GM19463 (cell line): Measurements from ENCODE around the gene GPRIN3.
A peak's percentile ranks its signal among the peaks of the same experiment; 100 is the strongest.
"Not testable (repeated sequence)": the region's sequence is repeated elsewhere in the genome, so short reads cannot be mapped to it uniquely, and the experiment has no call there.

Experiments used
- ATAC-seq: cut with Tn5 transposase; IDR thresholded peaks from one replicate; pipeline ENCODE4 v1.9.1; 2021; ENCODE audit warnings: mild to moderate bottlenecking, moderate library complexity; ENCODE audit not compliant: unreplicated experiment

Gene GPRIN3

GRCh38 chr4:89314291-89314690, 6.7 kb upstream of the GPRIN3 start:
- no peak for ATAC-seq

GRCh38 chr4:89312066-89312465, 4.5 kb upstream of the GPRIN3 start:
- ATAC-seq = no peak

- no peak for ATAC-seq
These were observed 3.8 kb upstream of the GPRIN3 start for GRCh38 chr4:89311433-89311832.

- ATAC-seq = not testable (repeated sequence)
These were observed 1.6 kb upstream of the GPRIN3 start for GRCh38 chr4:89309154-89309553.

- ATAC-seq = no peak
These were observed 531 bp upstream of the GPRIN3 start for GRCh38 chr4:89308161-89308500.

- ATAC-seq = no peak
These were observed 488 bp downstream of the GPRIN3 start for GRCh38 chr4:89307178-89307445.

GRCh38 chr4:89306486-89307177, 968 bp downstream of the GPRIN3 start:
- ATAC-seq = no peak

- ATAC-seq = no peak
These were observed 1.7 kb downstream of the GPRIN3 start for GRCh38 chr4:89305712-89306437.

GRCh38 chr4:89305028-89305427, 2.6 kb downstream of the GPRIN3 start:
- ATAC-seq = no peak

GRCh38 chr4:89303814-89304388, 3.7 kb downstream of the GPRIN3 start:
- no peak for ATAC-seq

- ATAC-seq = no peak
These were observed 4.4 kb downstream of the GPRIN3 start for GRCh38 chr4:89303177-89303576.

GRCh38 chr4:89301902-89302301, 5.7 kb downstream of the GPRIN3 start:
- ATAC-seq = no peak

- ATAC-seq = no peak
These were observed 6.6 kb downstream of the GPRIN3 start for GRCh38 chr4:89301003-89301402.

- no peak for ATAC-seq
These were observed 7.1 kb downstream of the GPRIN3 start for GRCh38 chr4:89300499-89300898.

GRCh38 chr4:89300060-89300459, 7.5 kb downstream of the GPRIN3 start:
- ATAC-seq = no peak

- ATAC-seq = peak; percentile 53
These were observed 8.3 kb downstream of the GPRIN3 start for GRCh38 chr4:89299153-89299791.

GRCh38 chr4:89298788-89299152, 8.8 kb downstream of the GPRIN3 start:
- ATAC-seq = no peak

- ATAC-seq = peak; percentile 41
These were observed 9.4 kb downstream of the GPRIN3 start for GRCh38 chr4:89298155-89298554.

- no peak for ATAC-seq
These were observed 10.7 kb downstream of the GPRIN3 start for GRCh38 chr4:89296896-89297295.

GRCh38 chr4:89296399-89296798, 11.2 kb downstream of the GPRIN3 start:
- no peak for ATAC-seq

- no peak for ATAC-seq
These were observed 12.1 kb downstream of the GPRIN3 start for GRCh38 chr4:89295415-89295927.
